ENCODE measurements around the gene INSIG2.

Gene INSIG2

DNA sequence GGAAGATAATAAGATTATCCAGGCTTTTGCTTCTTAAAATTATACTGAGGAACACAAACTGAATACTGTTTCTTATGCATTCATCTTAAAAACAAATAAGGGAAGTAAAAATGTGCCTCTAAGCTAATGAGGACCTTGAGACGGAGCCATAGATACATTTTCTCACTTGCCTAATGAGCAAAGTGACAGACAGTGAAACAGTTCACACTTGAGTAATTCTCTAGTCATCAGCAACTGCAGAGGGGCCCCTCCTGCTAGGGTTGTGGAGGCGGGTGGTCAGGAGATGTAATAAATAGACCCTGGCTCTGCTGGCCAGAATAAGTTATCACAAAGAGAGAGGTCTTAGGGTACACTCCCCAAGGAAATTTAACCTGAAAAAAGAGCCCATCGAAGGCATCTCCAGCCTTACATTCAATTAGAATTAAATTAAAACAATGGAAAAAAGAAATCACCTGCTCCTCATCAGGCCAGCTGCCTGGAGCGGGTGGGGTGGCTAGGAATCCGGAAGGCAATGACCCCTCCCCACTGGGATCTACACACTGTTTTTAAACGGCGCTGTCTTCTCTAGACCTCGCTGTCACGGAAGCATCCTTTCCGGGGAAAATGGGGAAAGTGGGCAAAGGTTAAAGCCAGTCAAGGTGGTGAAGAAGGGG is 32.6 kb upstream of the INSIG2 start:
- Histone ChIP-seq H2BK120ac (ENCODE audit: insufficient read depth, low read length, poor library complexity) (no peak overlapping the region), H4K91ac (ENCODE audit: low read depth, low read length) (no peak overlapping the region), H3K4me3 (ENCODE audit: low read depth, low read length) (no peak overlapping the region), H3K14ac (ENCODE audit: low read length) (no peak overlapping the region), H3K79me2 (ENCODE audit: control insufficient read depth, insufficient read depth, low read length, poor library complexity) (no peaks in the 10 kb centered on the region), H2BK5ac (ENCODE audit: low read depth, low read length, poor library complexity) (no peak overlapping the region), H3K27me3 (ENCODE audit: insufficient read depth, low read length) (no peaks in the 10 kb centered on the region), H3K79me1 (ENCODE audit: low read length) (no peaks in the 10 kb centered on the region), H3K27ac (ENCODE audit: low read depth, low read length) (no peak overlapping the region), H3K9me3 (ENCODE audit: insufficient read depth, low read depth, low read length) (no peaks in the 10 kb centered on the region), H4K12ac (ENCODE audit: low read depth, low read length) (no peak overlapping the region), H3K18ac (ENCODE audit: low read length) (no peak overlapping the region), H2AK5ac (ENCODE audit: low read length) (no peak overlapping the region), H2AFZ (ENCODE audit: insufficient read depth, low read length, poor library complexity) (no peak overlapping the region), H3K4ac (ENCODE audit: low read depth, low read length) (no peak overlapping the region), H3K9ac (ENCODE audit: low read length) (no peak overlapping the region), H3K4me1 (ENCODE audit: control insufficient read depth in 1 of 2, insufficient read depth in 2 of 2, low read length in 2 of 2) (no peaks in the 10 kb centered on the region), H3K36me3 (ENCODE audit: control insufficient read depth in 1 of 2, insufficient read depth in 2 of 2, low read length in 2 of 2) (no peaks in the 10 kb centered on the region), H4K8ac (ENCODE audit: low read depth, low read length) (no peak overlapping the region), H3K4me2 (ENCODE audit: low read length) (no peak overlapping the region), H3K23ac (ENCODE audit: low read length) (no peak overlapping the region), H2BK12ac (ENCODE audit: low read length) (no peak overlapping the region)
- no CpG with 5 or more reads among the region's 10 CpGs for WGBS (ENCODE audit: extremely low coverage, insufficient coverage, insufficient read length)
- no peak for DNase-seq

DNA sequence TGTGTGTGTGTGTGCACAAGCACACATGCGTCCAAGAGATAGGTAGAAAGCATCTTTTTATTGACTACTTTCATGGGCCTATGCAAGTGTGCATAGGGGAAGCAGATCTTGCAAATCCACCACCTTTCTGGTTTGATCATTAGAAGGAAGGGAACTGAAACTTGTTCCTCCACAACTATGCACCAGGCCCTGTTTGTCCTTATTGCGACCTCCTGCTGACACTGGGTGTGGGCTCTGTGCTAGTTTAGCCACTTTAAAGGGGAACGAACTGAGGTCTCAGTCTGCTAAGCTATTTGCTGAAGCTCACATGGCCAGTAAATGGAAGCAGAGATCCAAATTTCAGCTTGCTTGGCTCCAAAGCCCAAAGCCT is 32.1 kb upstream of the INSIG2 start:
- Histone ChIP-seq H3K79me1 (ENCODE audit: low read length) (no peaks in the 10 kb centered on the region), H2AFZ (ENCODE audit: insufficient read depth, low read length, poor library complexity) (no peak overlapping the region), H3K14ac (ENCODE audit: low read length) (no peak overlapping the region), H4K12ac (ENCODE audit: low read depth, low read length) (no peak overlapping the region), H3K4ac (ENCODE audit: low read depth, low read length) (no peak overlapping the region), H2AK5ac (ENCODE audit: low read length) (no peak overlapping the region), H3K18ac (ENCODE audit: low read length) (no peak overlapping the region), H2BK5ac (ENCODE audit: low read depth, low read length, poor library complexity) (no peak overlapping the region), H3K36me3 (ENCODE audit: control insufficient read depth in 1 of 2, insufficient read depth in 2 of 2, low read length in 2 of 2) (no peaks in the 10 kb centered on the region), H3K4me3 (ENCODE audit: low read depth, low read length) (no peak overlapping the region), H3K4me2 (ENCODE audit: low read length) (no peak overlapping the region), H4K91ac (ENCODE audit: low read depth, low read length) (no peak overlapping the region), H3K79me2 (ENCODE audit: control insufficient read depth, insufficient read depth, low read length, poor library complexity) (no peaks in the 10 kb centered on the region), H4K8ac (ENCODE audit: low read depth, low read length) (no peak overlapping the region), H3K27me3 (ENCODE audit: insufficient read depth, low read length) (no peaks in the 10 kb centered on the region), H3K9me3 (ENCODE audit: insufficient read depth, low read depth, low read length) (no peaks in the 10 kb centered on the region), H2BK12ac (ENCODE audit: low read length) (no peak overlapping the region), H3K9ac (ENCODE audit: low read length) (no peak overlapping the region), H2BK120ac (ENCODE audit: insufficient read depth, low read length, poor library complexity) (no peak overlapping the region), H3K4me1 (ENCODE audit: control insufficient read depth in 1 of 2, insufficient read depth in 2 of 2, low read length in 2 of 2) (no peaks in the 10 kb centered on the region), H3K23ac (ENCODE audit: low read length) (no peak overlapping the region), H3K27ac (ENCODE audit: low read depth, low read length) (no peak overlapping the region)
- no peak for DNase-seq
- WGBS (ENCODE audit: extremely low coverage, insufficient coverage, insufficient read length), result no CpG with 5 or more reads among the region's 3 CpGs

DNA sequence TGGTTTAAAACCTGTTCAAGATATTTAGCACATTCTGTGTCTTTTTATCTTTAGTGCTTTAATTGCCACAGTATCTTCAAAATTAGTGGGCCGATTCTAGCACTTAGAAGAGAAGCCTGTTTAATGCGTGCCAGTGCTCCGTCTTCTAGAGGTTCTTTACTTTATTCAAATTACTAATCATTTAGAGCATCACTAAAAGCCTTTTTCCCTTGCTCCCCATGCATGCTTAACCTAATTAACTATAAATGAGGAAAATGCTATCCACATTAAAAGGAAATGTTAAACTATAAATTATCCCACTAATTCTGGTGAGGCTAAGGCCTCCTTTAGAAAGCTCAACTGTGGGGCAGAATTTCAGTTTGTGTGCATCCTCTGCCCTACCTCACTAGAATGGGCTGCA is 31.5 kb upstream of the INSIG2 start:
- Histone ChIP-seq H4K12ac (ENCODE audit: low read depth, low read length) (no peak overlapping the region), H3K9me3 (ENCODE audit: insufficient read depth, low read depth, low read length) (no peaks in the 10 kb centered on the region), H3K14ac (ENCODE audit: low read length) (no peak overlapping the region), H2BK12ac (ENCODE audit: low read length) (no peak overlapping the region), H3K79me1 (ENCODE audit: low read length) (no peaks in the 10 kb centered on the region), H3K4me2 (ENCODE audit: low read length) (no peak overlapping the region), H3K36me3 (ENCODE audit: control insufficient read depth in 1 of 2, insufficient read depth in 2 of 2, low read length in 2 of 2) (no peaks in the 10 kb centered on the region), H2BK5ac (ENCODE audit: low read depth, low read length, poor library complexity) (no peak overlapping the region), H3K4me1 (ENCODE audit: control insufficient read depth in 1 of 2, insufficient read depth in 2 of 2, low read length in 2 of 2) (no peaks in the 10 kb centered on the region), H2AFZ (ENCODE audit: insufficient read depth, low read length, poor library complexity) (no peak overlapping the region), H3K23ac (ENCODE audit: low read length) (no peak overlapping the region), H2AK5ac (ENCODE audit: low read length) (no peak overlapping the region), H3K9ac (ENCODE audit: low read length) (no peak overlapping the region), H3K4me3 (ENCODE audit: low read depth, low read length) (no peak overlapping the region), H3K27ac (ENCODE audit: low read depth, low read length) (no peak overlapping the region), H3K18ac (ENCODE audit: low read length) (no peak overlapping the region), H3K79me2 (ENCODE audit: control insufficient read depth, insufficient read depth, low read length, poor library complexity) (no peaks in the 10 kb centered on the region), H4K91ac (ENCODE audit: low read depth, low read length) (no peak overlapping the region), H3K27me3 (ENCODE audit: insufficient read depth, low read length) (no peaks in the 10 kb centered on the region), H2BK120ac (ENCODE audit: insufficient read depth, low read length, poor library complexity) (no peak overlapping the region), H3K4ac (ENCODE audit: low read depth, low read length) (no peak overlapping the region), H4K8ac (ENCODE audit: low read depth, low read length) (no peak overlapping the region)
- no peak for DNase-seq
- WGBS (ENCODE audit: extremely low coverage, insufficient coverage, insufficient read length), result no CpG with 5 or more reads among the region's 3 CpGs

DNA sequence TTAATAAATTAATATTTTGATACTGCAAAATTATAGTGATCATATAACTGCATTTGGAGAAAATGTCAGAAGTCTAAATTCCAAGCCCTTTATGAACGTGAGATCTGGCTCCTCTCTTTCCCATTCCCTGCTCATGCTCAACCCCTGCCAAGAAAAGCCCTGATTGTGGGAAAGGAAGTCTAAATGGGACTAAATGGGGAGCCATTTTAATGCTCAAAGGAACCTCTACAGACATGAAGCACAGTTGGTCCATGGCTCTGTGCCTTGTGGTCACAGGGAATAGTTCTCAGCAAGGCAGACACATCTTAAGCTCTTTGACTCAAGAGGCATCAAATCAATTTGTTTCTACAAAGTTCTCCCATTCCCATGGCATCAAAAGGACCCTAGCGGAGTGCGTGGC is 29.3 kb upstream of the INSIG2 start:
- Histone ChIP-seq H3K27ac (ENCODE audit: low read depth, low read length) (no peak overlapping the region), H3K36me3 (ENCODE audit: control insufficient read depth in 1 of 2, insufficient read depth in 2 of 2, low read length in 2 of 2) (no peaks in the 10 kb centered on the region), H3K27me3 (ENCODE audit: insufficient read depth, low read length) (no peaks in the 10 kb centered on the region), H4K8ac (ENCODE audit: low read depth, low read length) (no peak overlapping the region), H3K4me2 (ENCODE audit: low read length) (no peak overlapping the region), H3K9ac (ENCODE audit: low read length) (no peak overlapping the region), H4K91ac (ENCODE audit: low read depth, low read length) (no peak overlapping the region), H3K79me2 (ENCODE audit: control insufficient read depth, insufficient read depth, low read length, poor library complexity) (no peaks in the 10 kb centered on the region), H3K4me1 (ENCODE audit: control insufficient read depth in 1 of 2, insufficient read depth in 2 of 2, low read length in 2 of 2) (no peaks in the 10 kb centered on the region), H3K4me3 (ENCODE audit: low read depth, low read length) (no peak overlapping the region), H3K14ac (ENCODE audit: low read length) (no peak overlapping the region), H2BK12ac (ENCODE audit: low read length) (no peak overlapping the region), H2BK5ac (ENCODE audit: low read depth, low read length, poor library complexity) (no peak overlapping the region), H2AK5ac (ENCODE audit: low read length) (no peak overlapping the region), H4K12ac (ENCODE audit: low read depth, low read length) (no peak overlapping the region), H3K9me3 (ENCODE audit: insufficient read depth, low read depth, low read length) (no peaks in the 10 kb centered on the region), H2AFZ (ENCODE audit: insufficient read depth, low read length, poor library complexity) (no peak overlapping the region), H3K18ac (ENCODE audit: low read length) (no peak overlapping the region), H3K23ac (ENCODE audit: low read length) (no peak overlapping the region), H2BK120ac (ENCODE audit: insufficient read depth, low read length, poor library complexity) (no peak overlapping the region), H3K4ac (ENCODE audit: low read depth, low read length) (no peak overlapping the region), H3K79me1 (ENCODE audit: low read length) (no peaks in the 10 kb centered on the region)
- no peak for DNase-seq
- no CpG with 5 or more reads among the region's 3 CpGs for WGBS (ENCODE audit: extremely low coverage, insufficient coverage, insufficient read length)

All from trophoblast cell (in vitro differentiated cells and primary cell).